ENCODE data around the gene WDR36.
A peak's percentile ranks its signal among the peaks of the same experiment; 100 is the strongest.

Gene WDR36

DNA sequence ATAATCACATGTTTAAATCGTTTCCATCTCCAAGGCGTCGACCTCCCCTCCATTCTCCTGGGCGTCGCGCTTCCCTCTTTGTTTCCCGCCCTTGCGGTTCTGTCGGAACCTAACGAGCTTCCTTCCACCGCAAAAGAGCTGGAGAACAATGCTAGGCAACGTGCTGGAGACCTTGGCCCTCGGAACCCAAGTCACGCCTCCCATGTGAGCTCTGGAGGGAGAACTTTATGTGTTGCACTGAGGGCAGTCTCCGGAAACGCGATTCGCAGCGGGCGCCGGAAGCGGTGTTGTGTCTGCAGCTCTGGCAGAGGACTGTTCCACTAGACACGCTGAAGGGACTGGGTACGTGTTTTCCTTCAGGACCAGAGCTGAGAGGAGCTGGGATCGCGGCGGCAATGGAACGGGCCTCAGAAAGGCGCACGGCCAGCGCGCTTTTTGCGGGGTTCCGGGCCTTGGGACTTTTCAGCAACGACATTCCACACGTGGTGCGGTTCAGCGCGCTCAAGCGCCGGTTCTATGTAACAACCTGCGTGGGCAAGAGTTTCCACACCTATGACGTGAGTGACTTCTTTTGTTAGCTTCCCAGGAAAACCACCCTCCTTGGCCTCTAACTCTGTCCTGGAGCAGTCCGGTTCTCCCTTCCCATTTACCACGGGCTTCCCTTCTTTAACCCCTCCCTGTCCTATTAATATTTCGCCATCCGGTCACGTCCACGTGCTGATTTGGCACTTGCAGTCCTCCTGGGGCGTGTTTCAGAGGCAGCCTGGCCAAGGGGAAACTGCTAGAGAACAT, at the start of gene WDR36:
Gene WDR36, plus strand, starts transcription at position 287 of the 792 bp plus-strand sequence. Its CDS starts 109 bp downstream, at position 396.
- DNase-seq, result peak; percentile 88

DNA sequence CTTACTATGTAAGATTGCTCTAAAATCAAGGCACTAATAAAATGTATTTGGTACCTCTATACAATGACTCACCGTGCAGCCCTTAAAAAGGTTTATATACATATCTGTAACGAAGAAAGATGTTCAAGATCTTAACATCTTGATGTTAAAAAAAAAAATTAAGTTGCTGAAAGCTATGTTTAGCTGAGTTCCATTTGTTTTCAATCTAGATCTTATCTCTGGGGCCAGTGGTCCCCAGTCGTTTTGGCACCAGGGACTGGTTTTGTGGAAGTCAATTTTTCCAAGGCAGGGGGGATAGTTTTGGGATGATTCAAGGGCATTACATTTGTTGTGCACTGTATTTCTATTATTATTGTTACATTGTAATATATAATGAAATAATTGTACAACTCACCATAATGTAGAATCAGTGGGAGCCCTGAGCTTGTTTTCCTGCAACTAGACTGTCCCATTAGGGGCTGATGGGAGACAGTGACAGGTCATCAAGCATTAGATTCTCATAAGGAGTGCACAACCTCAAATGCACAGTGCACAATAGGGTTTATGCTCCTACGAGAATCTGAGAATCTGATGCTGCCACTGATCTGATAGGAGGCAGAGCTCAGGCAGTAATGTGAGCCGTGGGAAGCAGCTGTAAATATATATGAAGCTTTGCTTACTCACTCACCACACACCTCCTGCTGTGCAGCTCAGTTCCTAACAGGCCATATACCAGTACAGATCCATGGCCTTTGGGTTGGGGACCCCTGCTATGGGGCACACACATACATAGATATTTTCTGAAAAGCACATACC, 48.2 kb upstream of the WDR36 start:
- no peak for DNase-seq

DNA sequence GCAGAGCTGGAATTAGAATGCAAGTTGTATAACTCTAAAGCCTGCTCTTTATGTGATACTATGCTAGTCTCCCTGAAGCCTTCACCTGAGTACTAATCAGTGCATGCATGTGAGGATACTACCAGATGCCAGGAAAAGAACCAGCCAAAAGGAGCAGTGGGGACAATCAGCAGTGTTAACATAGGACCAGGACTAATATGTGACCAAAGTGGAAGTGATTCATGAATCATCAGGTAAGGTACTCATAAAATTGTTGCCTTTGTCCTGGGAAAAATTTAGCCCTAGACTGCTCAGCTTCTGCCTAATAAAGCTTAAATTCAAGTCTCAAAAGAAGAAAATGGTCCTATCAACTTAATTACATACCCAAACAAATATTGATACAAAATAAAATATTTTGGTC, 34.1 kb upstream of the WDR36 start:
- no peak for DNase-seq

DNA sequence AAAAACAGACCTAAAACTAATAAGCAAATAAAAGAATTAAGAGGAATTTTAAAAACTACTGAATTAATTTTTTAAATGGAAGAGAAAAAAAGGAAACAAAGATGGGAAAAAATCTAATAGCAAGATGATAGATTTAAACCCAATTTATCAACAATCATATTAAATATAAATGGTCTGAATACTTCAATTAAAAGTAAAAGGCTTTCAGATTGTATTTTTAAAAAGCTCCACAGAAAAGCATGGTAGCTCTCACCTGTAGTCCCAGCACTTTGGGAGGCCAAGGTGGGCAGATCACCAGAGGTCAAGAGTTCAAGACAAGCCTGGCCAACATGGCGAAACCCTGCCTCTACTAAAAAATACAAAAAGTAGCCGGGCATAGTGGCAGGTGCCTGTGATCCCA, 32.0 kb upstream of the WDR36 start:
- DNase-seq, result no peak

DNA sequence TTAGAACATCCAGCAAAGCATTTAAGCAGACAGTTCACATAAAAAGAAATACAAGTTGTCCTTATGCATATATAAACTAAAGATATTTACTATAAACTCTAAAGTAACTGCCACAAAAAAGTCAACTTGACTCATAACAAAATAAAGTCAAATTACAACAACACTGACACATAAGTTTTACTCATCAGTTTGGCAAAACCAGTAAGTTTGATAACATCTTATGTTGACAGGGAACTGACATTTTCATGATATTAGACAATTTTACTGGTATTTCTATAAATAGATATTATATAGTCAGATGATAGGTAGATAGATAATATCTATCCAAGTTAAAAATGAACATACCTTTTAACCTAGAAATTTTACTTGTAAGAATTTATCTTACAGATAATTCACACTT, 30.5 kb upstream of the WDR36 start:
- DNase-seq, result no peak

DNA sequence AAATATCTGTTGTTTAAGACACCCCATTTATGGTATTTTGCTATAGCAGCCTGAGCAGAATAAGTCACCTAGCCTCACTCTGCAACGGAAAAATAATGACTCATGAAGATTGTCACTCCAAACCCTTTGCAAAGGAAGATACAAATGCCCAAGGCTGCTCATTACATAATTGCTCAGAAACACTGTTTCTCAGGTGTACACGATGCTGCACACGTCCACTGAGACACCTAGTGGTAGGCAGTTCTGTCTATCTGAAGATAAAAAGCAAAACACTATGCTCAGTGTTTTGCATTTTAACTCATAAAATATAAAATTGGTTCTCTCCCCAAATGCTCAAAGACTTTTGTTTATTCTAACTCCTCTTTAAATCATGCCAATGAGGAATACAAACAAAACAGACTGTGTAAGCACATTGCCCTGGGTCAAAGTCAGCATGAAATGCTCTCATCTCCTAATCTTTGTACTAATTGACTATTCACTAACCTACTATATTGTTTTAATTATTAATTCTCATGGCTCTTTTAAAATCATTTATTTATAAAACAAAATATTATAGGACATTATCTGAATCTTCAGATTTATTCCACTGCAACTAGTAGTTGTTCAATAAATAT, 28.3 kb upstream of the WDR36 start:
- no peak for DNase-seq

DNA sequence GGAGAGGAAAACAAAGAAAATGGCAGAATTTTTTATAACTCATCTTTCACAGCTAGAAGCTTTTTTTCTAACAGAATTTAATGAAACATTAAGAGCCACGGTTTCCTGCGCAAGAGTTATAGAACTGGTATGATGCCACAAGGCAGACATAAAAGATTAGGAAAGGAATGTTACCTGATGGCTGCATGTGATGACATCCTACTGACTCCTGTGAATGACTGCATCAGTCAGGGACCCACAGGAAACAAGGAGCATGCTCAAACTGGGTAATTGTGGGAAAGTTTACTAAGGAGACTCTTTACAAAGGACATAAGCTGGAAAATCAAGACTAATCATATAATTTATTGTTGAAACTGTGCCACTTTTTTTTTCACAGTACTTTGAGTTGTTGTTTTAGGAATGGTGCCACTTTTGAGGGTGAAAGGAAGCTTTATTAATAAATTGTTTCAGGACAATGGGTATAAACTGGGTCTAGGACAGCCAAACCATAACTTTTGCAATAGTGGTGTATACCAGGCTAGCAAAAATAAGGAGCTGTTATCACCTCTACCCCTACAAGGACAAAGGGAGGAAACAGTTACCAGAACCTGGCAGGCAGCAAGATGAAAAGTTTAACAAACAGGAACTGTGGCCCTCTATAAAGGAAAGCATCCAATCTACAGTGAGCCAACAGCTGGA, 25.7 kb upstream of the WDR36 start:
- no peak for DNase-seq

DNA sequence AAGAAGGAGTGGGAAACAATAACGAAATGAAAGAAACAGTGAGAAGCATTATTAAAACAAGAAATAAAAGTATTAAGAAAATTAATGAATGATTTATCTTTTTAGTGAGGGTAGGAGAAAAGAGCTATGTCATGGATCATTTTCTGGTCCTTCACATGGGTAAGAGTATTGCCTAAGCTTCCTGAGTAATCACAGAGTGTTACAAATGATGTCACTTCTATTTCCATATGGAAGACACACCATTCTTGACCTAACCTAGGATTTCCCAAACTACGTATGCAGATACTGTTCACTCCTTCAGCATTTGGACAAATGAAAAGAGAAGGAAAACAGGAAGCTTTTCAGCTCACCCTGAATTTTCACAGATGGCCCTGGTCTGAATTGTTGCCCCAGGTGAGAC, 23.9 kb upstream of the WDR36 start:
- no peak for DNase-seq

DNA sequence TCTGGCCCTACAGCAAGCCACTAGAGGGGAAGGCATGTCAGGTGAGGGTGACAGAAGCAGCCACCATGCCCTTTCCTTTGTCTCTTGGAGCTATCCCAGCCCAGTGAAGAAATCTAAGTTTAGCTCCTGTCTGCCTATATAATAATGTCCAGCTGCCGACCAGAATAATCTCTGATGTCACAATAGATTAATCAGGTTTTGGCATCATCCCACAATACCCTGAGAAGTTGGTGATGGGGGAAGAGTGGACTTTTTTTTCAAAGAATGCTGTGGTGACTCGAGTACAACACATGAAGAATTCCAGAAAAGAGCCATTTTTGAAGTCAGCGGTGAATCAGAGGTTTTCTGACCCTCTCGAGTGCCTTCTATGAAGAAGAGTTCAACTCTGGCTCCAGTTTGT, 22.3 kb upstream of the WDR36 start:
- no peak for DNase-seq

DNA sequence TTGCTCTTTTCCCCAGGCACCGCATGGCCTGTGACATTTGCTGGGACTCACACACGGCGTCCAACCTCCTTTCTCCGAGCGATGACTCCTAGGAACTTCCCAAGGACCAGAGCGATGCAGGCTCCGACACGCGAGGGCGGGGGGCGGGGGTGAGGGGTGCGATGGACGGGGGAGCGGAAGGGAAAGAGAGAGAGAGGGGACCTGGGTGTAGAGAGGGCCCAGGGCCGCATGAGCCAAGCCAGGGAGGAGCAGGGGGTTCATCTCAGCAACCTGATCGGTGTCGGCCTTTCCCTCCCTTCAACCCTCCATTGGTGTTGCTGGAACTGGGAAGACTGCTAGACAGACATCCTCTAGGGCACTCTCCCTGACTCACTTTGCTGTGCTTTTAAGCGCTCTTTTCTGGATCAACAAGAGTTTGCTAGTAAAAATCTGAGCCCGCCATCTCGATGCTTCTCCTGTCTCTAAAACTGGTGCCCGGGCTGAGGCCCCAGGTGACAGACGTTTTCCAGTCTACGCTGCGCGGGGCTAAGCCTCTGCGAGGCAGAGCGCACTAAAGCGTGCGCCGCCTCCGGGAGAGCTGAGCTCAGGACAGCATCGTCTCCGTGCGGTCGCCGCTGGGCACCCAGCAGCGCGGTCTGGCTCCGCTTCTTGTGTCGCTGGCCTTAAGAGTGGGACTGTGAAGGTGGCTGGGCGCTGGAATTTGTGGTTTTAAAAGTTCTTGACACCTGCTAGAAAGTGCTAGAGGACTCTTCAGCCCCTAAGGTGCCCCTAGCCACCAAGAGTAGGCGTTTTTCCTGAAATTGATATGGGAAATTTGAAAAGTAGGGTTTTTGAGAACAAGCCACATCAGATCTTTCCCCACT, 21.6 kb upstream of the WDR36 start:
- peak; percentile 6 for DNase-seq

DNA sequence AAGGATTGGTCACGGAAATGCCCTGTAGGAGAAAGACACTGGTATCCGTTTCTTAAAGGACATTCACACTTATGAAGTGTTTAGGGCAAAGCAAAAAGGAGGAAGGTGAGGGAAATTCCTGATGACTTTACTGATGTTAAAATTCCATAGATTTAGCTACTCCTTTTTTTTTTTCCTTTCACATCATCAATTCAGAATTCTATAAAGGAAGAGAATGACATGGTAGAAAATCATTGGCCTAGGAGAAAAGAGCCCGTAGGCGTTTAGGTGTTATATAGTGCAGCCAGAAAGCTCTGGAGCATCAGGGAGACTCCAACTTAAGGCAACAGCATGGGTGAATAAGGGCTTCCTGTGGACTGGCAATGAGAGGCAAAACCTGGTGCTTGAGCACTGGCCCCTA, 20.7 kb upstream of the WDR36 start, which contains the start of gene TSLP:
Gene TSLP, plus strand, starts transcription at position 301 of the 400 bp plus-strand sequence. CDS start 178 bp downstream, outside the sequence.
- DNase-seq, result no peak

DNA sequence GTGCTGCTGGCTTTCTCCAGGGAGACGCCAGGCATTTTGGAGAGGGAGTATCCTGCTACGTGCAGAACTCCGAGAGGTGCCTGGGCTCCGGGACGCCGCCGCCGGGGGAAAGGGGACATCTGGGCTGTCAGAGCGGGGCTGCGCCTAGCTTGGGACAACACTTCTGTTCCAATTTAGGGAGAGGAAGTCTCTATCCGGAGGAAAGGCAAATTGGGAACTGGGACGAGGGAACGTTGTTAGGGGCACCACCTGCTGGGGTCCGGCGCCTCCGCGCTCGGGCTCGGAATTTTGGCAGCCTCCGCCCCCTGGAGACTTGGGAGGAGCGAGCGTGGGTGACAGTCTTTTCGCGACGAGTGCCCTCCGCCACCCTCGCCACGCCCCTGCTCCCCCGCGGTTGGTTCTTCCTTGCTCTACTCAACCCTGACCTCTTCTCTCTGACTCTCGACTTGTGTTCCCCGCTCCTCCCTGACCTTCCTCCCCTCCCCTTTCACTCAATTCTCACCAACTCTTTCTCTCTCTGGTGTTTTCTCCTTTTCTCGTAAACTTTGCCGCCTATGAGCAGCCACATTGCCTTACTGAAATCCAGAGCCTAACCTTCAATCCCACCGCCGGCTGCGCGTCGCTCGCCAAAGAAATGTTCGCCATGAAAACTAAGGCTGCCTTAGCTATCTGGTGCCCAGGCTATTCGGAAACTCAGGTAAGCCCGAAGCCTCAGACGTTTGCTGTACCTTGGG, 19.0 kb upstream of the WDR36 start:
- peak; percentile 66 for DNase-seq

DNA sequence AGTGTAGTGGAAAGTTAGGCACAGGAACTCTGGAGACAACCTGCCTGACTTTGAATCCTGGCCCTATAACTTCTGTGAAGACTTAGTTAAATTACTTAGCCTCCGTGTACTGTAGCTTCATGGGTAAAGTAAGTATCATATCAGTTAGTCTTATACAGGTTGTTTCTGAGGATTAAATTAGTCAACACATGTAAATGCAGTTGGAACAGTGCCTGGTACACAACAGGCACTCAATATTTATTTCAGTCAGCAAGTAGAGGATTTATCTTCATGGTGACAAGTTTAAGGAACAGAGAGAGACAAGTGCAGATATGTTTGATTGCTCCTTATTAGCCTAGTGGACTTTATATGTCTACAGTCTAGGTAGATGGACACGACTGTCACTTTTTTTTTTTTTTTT, 17.9 kb upstream of the WDR36 start:
- no peak for DNase-seq

DNA sequence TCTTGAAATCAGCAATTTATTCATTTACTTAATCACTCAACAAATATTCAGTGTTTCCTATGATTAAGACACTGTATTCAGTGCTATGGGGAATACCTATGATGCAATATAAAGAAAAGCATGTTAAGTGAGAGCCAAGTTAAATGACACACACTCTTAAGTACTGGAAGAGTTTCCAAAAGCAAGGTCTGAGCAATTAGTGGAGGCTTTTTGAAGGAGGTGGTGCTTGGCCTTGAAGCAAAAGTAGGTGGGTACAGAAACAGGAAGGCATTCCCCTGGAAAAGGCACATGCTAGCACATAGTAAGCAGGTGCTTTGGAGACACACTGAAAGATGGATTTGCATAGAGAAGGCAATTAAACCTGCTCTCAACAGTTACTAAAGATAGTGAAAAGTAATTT, 16.6 kb upstream of the WDR36 start:
- DNase-seq, result no peak

DNA sequence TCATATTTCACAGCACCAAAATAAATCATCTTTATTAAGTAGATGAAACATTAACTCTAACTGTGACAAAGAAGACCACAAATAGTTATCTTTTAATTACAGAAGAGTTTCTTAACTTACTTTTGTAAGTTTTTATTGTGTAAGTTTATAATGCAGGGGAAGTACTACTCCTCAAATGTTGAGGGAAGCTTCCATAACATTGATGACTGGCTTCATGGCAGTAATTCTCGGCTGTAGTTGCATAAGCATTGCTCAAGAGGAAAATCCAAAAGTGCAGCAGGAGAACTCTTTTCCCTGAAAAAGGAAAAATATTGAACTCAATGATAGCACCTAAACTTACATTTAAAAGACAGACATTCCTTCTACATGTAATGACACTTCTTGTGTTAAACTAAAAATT, 16.1 kb upstream of the WDR36 start:
- DNase-seq, result no peak

DNA sequence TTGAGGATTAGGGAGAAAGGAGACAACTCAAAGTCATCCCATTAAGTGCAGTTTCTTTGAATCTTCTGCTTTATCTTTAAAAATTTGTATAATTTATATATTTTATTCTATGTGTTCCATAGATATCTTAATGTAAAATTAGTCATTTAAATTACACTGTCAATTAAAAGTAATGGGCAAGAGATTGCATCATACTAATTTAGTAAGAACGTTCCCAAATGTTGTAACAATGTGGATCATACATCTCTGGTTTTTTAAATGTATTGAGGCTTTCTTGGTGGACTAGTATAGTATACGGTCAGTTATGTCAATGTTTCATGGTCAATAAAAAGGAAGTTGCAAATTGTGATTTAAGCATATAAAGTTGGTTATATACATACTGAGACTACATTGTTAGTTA, 14.5 kb upstream of the WDR36 start:
- no peak for DNase-seq

DNA sequence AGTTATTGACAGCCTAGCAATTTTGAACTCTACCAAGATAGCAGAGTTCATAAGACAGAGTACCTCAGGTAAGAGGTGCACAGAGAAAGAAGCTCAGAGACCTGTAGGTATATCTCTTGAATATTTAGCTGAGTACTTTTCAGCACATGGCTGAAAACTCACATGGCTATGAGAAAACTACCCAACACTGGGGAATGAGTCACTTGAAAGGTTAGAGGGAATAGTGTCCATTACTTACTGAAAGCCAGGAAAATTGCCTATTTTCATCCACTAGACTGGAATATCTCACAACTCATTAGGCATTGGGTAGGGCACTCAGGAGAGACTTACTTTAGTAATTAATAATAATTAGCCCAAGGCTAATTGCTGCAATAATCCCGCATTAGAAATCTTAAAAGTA, 12.3 kb upstream of the WDR36 start:
- DNase-seq, result no peak

DNA sequence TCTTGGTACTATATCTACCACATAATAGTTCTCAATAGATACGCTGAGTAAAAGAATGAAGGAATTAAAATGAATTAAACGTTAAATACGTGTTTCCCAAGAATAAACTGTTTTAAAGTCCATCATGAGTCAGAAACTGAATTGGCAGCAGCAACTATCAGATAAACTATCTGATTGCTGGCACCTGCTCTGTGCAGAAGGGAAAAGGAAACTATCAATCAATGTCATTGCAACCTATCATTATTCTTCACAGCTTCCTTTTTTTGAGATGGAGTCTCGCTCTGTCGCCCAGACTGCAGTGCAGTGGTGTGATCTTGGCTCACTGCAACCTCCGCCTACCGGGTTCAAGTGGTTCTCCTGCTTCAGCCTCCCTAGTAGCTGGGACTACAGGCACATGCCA, 8.8 kb upstream of the WDR36 start:
- no peak for DNase-seq

DNA sequence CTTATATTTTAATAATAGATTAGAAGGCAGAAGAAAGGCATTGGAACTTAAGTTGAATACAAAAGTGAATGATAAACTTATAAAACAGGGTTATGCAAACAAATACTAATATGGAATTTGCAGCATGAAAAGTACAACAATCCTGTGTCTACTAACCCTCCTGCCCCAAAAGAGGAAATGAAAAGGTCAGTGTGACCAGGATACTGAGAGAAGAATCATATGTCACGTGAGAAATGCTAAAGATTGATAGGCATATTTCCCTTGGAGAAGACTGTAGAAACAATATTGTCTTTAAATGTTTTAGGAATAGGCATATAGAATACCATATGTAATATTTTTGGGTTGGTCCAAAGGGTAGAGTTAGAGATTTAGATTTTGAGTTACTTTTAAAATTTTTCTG, 3.8 kb downstream of the WDR36 start:
- DNase-seq, result no peak

DNA sequence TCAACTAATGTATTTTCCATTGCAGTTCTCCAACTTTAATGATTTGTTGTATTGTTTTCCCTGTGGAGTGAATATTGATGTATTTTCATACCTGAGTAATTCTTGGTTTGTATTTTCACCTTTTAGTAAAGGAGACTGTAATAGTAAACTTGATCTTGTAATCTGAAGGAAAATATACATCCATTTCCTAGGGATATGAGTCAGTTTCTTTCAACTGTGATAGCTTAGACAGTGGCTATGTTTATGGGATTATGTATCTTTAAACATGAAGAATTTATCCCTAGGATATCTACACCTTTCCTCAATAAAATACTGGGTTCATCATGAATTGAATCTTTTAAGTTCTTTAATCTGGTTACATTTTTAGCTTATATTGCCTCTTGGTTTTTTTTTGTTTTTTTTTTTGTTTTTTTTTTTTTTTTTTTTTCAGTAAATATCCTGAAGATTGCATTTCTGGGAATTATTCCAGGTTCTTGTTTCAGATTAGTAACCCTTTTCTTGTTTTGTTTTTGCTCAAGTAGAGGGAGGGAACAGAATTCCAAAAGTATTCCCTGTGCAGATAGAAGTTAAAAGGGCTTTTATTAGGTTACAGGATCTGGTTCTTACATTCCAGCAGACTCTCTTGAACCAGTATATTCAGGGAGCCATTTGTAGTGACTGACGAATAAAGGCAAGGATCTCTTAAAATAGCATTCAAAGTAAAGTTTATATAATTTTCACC, 7.1 kb downstream of the WDR36 start:
- DNase-seq, result no peak
